ENCODE data around the gene FAM124A.

DNA sequence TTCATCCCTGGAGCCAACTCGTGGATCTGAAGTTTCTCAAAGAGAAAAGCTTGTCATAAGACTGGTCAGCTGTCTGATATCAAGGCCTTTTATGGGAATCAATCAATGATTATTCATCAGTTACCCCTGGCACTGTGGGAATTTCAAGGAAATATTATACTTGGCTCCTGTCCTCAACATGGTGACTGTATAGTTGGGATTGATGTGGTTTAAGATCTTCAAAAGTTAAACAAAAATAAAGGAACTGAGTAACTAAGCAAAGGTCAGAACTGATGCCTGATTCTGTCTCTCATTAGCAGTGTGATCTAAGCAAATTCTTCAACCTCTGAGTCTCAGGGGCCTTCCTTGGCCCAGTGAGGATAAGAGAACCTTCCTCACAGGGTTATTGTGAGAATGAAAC lies 95.1 kb downstream of the FAM124A start:
- TF ChIP-seq CTCF (IDR thresholded peaks at IDR 0.05), result no peak
- no peak for TF ChIP-seq POLR2A (IDR thresholded peaks at IDR 0.05)
